ENCODE measurements around the gene GNAL.

DNA sequence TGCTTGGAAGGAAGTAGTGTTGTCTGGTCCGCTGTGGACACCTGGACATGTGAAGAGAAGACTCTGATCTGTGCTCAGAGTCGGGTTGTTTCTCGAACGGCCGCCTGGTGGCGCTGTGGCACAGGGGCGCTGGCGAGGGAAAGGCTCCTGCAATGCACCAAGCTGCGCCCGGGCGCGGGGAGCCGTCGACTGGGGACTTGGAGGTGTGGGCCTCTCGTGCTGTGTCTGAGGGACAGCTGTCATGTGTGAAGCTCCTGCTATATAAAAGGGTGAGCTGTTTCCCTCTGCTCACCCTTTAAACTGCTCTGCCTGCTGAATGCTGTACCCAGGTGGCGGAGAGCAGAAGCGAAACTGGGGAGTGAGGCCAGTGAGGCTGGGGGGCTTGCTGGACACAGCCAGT is 44.0 kb downstream of the GNAL start:
- TF ChIP-seq POLR2A (IDR thresholded peaks at IDR 0.05; ENCODE audit: borderline replicate concordance, extremely low read depth, insufficient read depth, insufficient read length) (no peak), POLR2AphosphoS5 (IDR thresholded peaks at IDR 0.05; ENCODE audit: low read depth, low read length) (no peak), RAD21 (IDR thresholded peaks at IDR 0.05; ENCODE audit: low read depth) (peak; percentile 91), CEBPB (IDR thresholded peaks at IDR 0.05; ENCODE audit: low read depth) (no peak)
- TF ChIP-seq, protein P1, sequence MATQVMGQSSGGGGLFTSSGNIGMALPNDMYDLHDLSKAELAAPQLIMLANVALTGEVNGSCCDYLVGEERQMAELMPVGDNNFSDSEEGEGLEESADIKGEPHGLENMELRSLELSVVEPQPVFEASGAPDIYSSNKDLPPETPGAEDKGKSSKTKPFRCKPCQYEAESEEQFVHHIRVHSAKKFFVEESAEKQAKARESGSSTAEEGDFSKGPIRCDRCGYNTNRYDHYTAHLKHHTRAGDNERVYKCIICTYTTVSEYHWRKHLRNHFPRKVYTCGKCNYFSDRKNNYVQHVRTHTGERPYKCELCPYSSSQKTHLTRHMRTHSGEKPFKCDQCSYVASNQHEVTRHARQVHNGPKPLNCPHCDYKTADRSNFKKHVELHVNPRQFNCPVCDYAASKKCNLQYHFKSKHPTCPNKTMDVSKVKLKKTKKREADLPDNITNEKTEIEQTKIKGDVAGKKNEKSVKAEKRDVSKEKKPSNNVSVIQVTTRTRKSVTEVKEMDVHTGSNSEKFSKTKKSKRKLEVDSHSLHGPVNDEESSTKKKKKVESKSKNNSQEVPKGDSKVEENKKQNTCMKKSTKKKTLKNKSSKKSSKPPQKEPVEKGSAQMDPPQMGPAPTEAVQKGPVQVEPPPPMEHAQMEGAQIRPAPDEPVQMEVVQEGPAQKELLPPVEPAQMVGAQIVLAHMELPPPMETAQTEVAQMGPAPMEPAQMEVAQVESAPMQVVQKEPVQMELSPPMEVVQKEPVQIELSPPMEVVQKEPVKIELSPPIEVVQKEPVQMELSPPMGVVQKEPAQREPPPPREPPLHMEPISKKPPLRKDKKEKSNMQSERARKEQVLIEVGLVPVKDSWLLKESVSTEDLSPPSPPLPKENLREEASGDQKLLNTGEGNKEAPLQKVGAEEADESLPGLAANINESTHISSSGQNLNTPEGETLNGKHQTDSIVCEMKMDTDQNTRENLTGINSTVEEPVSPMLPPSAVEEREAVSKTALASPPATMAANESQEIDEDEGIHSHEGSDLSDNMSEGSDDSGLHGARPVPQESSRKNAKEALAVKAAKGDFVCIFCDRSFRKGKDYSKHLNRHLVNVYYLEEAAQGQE (IDR thresholded peaks at IDR 0.05; ENCODE audit: low read depth): no peak
- TF ChIP-seq, protein P2, sequence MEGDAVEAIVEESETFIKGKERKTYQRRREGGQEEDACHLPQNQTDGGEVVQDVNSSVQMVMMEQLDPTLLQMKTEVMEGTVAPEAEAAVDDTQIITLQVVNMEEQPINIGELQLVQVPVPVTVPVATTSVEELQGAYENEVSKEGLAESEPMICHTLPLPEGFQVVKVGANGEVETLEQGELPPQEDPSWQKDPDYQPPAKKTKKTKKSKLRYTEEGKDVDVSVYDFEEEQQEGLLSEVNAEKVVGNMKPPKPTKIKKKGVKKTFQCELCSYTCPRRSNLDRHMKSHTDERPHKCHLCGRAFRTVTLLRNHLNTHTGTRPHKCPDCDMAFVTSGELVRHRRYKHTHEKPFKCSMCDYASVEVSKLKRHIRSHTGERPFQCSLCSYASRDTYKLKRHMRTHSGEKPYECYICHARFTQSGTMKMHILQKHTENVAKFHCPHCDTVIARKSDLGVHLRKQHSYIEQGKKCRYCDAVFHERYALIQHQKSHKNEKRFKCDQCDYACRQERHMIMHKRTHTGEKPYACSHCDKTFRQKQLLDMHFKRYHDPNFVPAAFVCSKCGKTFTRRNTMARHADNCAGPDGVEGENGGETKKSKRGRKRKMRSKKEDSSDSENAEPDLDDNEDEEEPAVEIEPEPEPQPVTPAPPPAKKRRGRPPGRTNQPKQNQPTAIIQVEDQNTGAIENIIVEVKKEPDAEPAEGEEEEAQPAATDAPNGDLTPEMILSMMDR (IDR thresholded peaks at IDR 0.05 in 2 of 3, conservative IDR thresholded peaks at IDR 0.05 in 1 of 3; ENCODE audit: borderline replicate concordance in 1 of 3, insufficient read depth in 1 of 3, low read depth in 2 of 3, low read length in 2 of 3): peak; percentile 80 to 97 (median 90)

Data from HCT116 (cell line).